ENCODE results near the gene GPR31.
"Not testable (repeated sequence)": the region's sequence is repeated elsewhere in the genome, so short reads cannot be mapped to it uniquely, and the experiment has no call there.

Gene GPR31

GRCh38 chr6:167157863-167158262 lies at the start of gene GPR31:
GPR31 (minus strand) TSS chr6:167157980; CDS start chr6:167157831, 149 bp downstream.
- no peak for DNase-seq

- DNase-seq = no peak
Observed at GRCh38 chr6:167207527-167207926, 49.7 kb upstream of the GPR31 start.

DNA sequence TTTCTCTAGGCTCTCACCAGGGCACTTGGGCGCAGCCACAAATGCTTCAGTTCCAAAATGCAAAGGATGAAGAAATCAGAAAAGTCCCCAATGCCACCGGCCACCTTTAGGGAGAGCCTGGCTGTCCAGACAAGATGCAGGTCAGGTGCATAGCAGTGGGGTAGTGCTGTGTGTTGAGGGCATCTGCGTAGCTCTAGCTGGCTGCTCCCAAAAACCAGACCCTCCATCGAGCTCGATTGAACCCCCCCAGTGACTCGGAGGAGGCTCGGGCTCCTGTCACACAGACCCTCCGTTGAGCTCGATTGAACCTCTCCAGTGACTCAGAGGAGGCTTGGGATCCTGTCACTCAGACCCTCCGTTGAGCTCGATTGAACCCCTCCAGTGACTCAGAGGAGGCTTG lies 47.5 kb upstream of the GPR31 start:
- not testable (repeated sequence) for DNase-seq

DNA sequence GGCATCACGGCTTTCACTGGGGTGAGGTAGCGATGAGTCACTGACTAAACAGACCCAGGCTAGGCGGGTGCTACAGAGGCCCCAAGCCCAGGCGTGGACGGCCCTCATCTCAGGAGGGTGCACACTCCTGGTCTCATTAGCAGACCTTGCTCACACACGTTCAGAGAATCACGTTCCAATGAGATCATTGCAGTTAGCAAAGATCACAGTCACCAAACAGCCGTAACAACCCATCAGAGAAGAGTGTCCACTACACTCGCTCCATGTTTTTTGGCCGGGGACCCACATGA lies 46.2 kb upstream of the GPR31 start:
- not testable (repeated sequence) for DNase-seq

DNA sequence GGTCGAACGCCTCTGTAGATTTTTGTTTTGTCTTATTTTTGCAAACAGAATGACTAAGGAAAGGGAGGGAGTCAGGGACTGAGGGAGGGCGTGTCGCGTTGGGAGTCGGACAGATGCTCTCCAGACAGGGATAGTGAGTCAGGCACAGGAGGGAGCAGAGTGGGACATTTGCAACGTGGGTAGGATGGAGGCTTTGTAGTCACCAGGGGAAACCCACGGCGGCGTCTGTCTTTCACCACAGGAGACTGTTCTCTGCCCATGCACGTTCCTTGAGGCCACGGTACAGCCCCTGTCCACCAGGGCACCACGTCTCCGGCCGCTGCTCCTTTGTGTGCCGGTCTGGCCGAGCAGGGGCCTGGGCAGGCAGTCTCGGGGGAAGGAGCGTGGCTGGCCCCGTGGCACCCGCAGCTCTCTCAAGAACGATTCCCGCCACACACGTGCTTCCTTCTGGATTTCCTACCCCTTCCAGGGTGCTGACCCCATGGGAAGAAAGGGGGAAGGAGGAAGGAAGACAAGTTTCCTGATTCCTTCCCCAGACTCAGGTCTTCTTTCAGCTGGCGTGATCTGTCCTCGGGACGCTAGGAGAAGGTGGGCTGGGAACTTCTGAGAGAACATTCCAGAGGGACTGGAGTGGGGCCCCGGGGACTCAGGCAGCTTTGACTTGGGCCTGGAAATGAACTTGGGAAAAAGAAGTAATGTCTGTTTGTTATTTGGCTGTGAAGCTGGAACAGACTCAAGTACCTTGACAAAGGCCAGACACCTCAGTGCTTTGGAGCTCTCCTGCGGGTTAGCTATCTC lies 45.7 kb upstream of the GPR31 start:
- not testable (repeated sequence) for DNase-seq

GRCh38 chr6:167202613-167203012 lies 44.8 kb upstream of the GPR31 start:
- not testable (repeated sequence) for DNase-seq

DNA sequence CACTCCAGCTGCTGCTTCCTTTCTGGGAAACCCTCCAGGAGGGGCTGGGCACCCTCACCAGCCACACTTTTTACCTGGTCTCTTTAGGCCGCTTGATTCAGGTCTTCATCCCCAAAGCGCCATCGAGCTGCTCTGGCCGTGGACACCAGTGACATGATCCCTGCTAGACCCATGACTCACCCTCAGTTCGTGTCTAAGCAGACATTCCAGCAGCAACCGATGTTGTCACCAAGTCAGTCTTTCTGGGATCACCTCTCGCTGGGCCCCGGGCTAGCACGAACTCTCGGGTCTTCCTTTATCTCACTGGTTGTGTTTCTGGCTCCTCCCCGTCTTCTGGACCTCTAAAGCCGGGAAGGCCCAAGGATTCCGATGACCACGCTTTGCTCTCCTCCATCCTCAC lies 43.0 kb upstream of the GPR31 start:
- DNase-seq = no peak

DNA sequence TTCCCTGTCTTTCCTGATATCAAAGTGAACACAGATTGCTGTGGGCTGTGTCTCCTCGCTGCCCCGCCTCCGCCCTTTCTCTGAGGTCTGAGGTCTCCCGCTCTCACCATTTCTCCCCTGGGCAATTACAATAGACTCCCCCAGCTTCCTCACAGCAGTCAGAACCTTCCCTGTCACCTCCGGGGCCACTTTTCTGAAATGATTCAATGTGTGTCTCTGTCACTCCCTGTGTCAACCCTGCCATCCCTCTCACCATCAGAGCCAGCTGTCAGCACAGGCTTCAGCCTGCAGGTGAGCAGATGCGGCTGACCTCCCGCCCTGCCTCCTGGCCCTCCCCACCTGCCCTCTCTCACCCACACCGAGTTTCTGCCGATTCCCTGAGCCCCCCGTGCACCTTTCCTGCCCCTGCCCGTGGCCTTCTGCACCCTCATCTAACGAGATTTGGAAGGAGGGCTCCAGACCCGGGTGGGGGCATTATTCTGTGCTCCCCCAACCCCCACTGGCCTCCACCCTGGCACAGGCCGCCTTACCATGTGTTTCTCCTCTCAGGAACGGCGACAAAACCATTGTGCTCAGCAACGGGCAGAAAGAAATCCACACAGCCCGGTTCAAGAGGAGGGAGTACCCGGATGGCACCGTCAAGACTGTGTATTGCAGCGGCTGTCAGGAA lies 38.3 kb upstream of the GPR31 start:
- not testable (repeated sequence) for DNase-seq

DNA sequence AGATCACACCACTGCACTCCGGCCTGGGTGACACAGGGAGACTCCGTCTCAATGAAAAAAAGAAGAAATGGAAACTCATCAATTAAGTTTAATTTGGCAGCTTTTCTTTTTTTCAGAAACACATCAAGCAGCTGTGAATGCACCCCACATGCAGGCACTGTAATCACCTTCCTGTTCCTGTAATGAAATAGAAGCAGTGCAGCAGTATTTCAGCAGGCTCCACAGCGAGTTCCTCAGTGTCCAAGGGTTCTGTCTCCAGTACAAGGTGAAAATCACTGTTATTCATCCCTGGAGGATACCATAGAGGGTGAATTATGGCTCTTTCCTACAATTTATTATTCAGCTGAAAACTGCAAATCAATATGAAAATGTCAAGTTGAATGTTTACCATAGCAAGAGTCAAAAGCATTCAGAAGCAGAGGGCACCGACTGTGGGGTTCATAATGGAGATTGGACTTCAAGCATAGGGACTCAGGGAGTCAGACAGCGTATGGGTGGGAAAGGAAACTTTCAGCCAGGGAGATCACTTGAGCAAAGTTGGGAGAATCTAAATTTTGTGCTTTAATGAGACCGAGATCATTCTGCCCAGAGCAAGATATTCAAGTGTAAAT lies 35.8 kb upstream of the GPR31 start:
- not testable (repeated sequence) for DNase-seq

DNA sequence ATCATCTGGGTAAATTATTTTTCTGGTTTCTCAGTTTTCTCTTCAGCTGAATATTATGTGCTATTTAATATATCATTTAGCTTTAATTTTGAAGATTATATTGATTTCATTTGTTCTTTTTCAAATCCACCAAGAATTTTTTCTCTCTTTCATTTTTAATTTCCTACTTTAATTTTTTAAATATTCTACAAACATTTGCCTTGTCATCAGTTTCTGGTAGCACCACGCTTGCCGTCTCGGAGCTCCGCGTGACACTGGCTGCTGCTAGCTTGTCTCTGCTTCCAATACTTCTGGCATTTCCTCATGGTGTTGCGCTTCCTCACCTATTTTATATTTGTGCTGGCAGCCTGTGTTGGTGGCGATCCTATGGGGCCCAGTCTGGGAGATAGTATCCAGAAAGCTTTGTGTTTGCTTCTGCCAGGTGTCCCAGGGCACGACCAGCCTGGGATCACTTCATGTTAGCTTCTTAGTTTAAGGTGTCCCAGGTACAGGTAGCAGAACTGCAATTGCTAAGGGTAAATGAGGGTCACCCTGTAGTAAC lies 33.3 kb upstream of the GPR31 start:
- not testable (repeated sequence) for DNase-seq

- DNase-seq = not testable (repeated sequence)
Observed at GRCh38 chr6:167187275-167187674, 29.5 kb upstream of the GPR31 start.

DNA sequence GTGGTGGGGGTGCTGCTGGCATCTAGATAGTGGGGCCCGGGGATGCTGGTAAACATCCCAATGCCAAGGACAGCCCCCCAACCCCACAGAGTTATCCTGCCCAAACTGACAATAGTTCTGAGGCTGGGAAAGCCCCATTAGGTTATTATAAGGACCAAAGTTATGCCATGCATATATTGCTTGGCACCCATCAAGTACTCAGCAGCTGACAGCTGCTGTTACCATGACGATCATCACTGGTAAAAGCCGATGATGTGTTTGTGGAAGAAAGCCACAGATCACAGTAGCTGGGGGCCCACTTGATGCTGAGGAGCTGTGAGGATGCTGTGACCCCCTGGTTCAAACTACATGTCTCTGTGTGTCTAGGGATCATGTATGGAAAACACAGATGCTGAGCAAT lies 27.3 kb upstream of the GPR31 start:
- DNase-seq = not testable (repeated sequence)

GRCh38 chr6:167182913-167183314 lies 25.1 kb upstream of the GPR31 start:
- not testable (repeated sequence) for DNase-seq

GRCh38 chr6:167181351-167181750 lies 23.6 kb upstream of the GPR31 start:
- not testable (repeated sequence) for DNase-seq

GRCh38 chr6:167180086-167180485 lies 22.3 kb upstream of the GPR31 start:
- not testable (repeated sequence) for DNase-seq

DNA sequence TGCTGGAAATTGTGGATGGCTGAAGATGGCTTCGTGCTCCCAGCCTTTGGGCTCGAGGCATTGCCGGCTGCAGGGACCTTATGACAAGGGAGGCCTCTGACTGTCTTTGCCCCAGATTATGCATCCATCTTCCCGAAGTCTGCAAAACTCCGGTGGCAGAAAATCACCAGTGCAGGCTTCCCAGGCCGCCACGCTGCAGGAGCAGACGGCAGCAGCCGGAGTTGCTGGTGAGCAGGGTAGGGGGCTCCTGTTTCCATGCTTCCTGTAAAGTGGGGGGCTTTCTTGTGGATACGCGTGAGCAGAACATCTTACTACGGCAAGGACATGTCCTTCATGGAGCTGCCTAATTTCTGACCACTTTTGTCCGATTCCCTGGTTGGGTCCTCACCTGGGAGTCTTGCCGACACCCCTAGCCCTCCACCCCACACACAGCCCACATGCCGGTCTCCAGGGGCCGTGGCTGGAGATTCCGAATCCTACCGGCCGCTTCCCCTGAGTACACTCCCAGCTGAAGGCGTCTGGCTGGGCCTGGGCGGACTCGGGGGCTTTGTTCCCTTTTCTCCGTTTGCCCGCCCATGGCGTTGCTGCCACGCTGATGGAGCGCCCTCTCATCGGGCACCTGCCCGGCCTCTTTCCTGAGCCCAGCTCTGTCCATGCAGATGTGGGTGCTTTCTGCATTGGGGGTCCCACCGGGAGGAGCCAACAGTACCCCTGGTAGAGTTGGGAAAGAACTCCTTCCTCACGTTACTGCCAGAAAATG lies 21.3 kb upstream of the GPR31 start:
- DNase-seq = not testable (repeated sequence)

GRCh38 chr6:167177271-167177670 lies 19.5 kb upstream of the GPR31 start:
- DNase-seq = not testable (repeated sequence)

DNA sequence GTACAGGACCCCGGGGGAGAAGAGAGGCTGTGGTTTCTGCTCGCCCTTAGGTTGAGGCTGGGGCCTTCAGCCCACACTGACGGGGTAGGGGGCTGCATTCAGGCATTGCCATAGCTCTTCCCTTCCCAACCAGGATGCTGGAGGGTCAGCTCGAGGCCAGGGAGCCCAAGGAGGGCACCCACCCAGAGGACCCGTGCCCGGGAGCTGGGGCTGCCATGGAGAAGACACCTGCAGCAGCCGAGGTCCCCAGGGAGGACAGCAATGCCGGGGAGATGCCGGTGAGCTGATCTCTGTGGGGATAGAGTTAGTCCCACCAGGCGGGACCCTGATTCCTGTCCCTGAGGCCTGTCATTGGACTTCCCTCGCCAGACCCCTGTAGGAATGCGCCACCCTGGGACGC lies 14.2 kb upstream of the GPR31 start:
- not testable (repeated sequence) for DNase-seq

DNA sequence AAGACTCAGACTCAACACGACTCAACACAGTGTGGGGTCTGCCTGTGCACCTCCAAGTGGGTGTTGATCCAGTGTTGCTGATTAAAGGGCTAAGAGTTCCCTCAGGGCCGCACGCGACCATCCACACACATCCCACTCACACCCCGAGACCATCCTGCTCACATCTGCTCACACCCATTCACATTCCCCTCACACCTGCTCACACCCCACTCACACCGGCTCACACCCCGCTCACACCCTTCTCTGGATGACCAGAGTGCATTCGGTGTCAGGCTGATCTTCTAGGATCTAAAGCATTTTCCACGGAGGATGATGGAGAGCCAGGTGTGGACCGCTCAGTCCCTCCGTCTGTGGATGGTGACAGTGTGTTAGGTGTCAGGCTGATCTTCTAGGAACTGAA lies 13.5 kb upstream of the GPR31 start:
- not testable (repeated sequence) for DNase-seq

- DNase-seq = not testable (repeated sequence)
Observed at GRCh38 chr6:167169867-167170266, 12.1 kb upstream of the GPR31 start.

GRCh38 chr6:167168296-167168695 lies 10.5 kb upstream of the GPR31 start:
- DNase-seq = not testable (repeated sequence)

DNA sequence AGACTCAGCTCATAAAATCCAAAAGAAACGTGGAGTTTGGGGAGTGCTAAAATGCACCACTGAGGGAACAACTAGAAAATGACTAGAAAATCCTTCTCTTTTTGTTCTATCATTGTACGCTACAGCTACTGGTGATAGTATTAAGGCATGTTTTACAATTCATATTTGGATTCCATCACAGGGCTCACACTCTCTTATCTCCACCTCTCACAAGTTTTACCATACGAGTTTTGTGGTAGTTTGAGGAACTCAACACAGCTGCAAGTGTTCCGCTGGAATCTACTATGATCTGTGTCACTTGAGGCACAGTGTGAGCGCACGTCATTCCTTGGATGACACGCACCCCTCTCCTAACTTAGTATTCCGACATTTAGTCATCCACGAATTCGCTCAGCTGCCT lies 9.9 kb upstream of the GPR31 start:
- not testable (repeated sequence) for DNase-seq

All from bone marrow (tissue), 2 donors.